Astrocyte of the spinal cord (primary cell): ENCODE results near the gene DDX42.
A peak's percentile ranks its signal among the peaks of the same experiment; 100 is the strongest.
"Not testable (repeated sequence)": the region's sequence is repeated elsewhere in the genome, so short reads cannot be mapped to it uniquely, and the experiment has no call there.

Experiments used
- DNase-seq: peaks from one replicate; pipeline ENCODE4 v3.0.0; 2011; ENCODE audit warnings: low read depth, low spot score
- H3K4me3 ChIP-seq: 2 replicates; pipeline ENCODE4 v1.5.1; 2011; ENCODE audit warnings: low read depth, mild to moderate bottlenecking, low read length, moderate library complexity
- in situ Hi-C: cut with HindIII; loops from 2 replicates; pipeline ENCODE4 v1.10.0; 2017; ENCODE audit warnings: low sequenced_read_pairs
- TF ChIP-seq, protein P1 (sequence below): IDR thresholded peaks from 2 replicates; pipeline ENCODE4 v1.5.1; 2012; ENCODE audit warnings: low read depth, mild to moderate bottlenecking, low read length, inconsistent platforms

DDX42 gene

DNA sequence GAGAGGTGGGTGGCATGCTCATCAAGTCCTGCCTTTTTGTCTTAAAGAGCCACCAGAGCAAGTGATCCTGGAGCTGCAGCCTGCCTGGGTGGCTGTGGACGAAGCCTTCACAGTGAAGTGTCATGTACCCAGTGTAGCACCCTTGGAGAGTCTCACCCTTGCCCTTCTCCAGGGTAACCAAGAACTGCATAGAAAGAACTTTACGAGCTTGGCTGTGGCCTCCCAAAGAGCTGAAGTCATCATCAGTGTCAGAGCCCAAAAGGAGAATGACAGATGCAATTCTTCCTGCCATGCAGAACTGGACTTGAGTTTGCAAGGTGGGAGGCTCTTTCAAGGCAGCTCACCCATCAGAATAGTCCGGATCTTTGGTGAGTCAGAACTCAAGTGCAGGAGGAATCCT lies 85.3 kb downstream of the DDX42 start:
- in situ Hi-C loops: no loop called here
- no peak for DNase-seq
- TF ChIP-seq, protein P1, sequence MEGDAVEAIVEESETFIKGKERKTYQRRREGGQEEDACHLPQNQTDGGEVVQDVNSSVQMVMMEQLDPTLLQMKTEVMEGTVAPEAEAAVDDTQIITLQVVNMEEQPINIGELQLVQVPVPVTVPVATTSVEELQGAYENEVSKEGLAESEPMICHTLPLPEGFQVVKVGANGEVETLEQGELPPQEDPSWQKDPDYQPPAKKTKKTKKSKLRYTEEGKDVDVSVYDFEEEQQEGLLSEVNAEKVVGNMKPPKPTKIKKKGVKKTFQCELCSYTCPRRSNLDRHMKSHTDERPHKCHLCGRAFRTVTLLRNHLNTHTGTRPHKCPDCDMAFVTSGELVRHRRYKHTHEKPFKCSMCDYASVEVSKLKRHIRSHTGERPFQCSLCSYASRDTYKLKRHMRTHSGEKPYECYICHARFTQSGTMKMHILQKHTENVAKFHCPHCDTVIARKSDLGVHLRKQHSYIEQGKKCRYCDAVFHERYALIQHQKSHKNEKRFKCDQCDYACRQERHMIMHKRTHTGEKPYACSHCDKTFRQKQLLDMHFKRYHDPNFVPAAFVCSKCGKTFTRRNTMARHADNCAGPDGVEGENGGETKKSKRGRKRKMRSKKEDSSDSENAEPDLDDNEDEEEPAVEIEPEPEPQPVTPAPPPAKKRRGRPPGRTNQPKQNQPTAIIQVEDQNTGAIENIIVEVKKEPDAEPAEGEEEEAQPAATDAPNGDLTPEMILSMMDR: no peak
- H3K4me3 ChIP-seq: no peak overlapping the region

DNA sequence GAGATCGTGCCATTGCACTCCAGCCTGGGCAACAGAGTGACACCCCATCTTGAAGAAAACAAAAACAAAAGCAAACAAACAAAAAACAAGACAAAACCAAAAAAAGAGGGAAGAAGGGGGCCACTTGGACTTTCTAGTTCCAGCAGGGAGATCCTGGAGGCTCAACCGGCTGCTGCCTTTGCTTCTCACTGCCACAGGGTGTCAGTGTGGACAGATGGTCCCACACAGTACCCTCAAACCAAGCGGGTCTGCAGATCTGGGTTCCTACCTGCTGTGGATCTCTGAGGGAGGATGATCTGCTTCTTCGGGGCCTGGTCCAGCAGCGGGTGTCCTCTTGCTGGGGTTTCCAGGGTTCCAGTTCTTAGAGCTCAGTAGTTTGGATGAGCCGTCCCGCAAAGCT lies 92.7 kb downstream of the DDX42 start:
- in situ Hi-C loops, H3K4me3 ChIP-seq, DNase-seq: not testable (repeated sequence)
- TF ChIP-seq, protein P1: peak; percentile 22
